SK-N-SH treated with all-trans-retinoic acid at 6 μM for 48 hours (cell line): Measurements from ENCODE around the gene KIF21A.

ENCODE experiments used
- ARNTL ChIP-seq: fragments of 450-650 bp; formaldehyde crosslinking; IDR thresholded peaks from 2 replicates; pipeline ENCODE4 v1.5.0; 2020; ENCODE audit warnings: low read depth, mild to moderate bottlenecking, moderate library complexity, borderline replicate concordance
- PATZ1 ChIP-seq: fragments of 250-450 bp; sonication (Bioruptor Pico); IDR thresholded peaks from 2 replicates; pipeline ENCODE4 v1.8.0; 2020; ENCODE audit warnings: mild to moderate bottlenecking, moderate library complexity, borderline replicate concordance
- ZNF70 ChIP-seq: fragments of 450-650 bp; formaldehyde crosslinking; IDR thresholded peaks from 2 replicates; pipeline ENCODE4 v1.5.0; 2020; ENCODE audit warnings: mild to moderate bottlenecking, moderate library complexity

GRCh38 chr12:39406262-39406661 is 36.7 kb downstream of the KIF21A start:
- TF ChIP-seq ARNTL (CRISPR knock-in tag) (no peak), ZNF70 (CRISPR knock-in tag) (no peak), PATZ1 (CRISPR knock-in tag) (no peak)
